ENCODE results near the gene PPP1R15A.
A peak's percentile ranks its signal among the peaks of the same experiment; 100 is the strongest.
"Not testable (repeated sequence)": the region's sequence is repeated elsewhere in the genome, so short reads cannot be mapped to it uniquely, and the experiment has no call there.

Gene PPP1R15A

DNA sequence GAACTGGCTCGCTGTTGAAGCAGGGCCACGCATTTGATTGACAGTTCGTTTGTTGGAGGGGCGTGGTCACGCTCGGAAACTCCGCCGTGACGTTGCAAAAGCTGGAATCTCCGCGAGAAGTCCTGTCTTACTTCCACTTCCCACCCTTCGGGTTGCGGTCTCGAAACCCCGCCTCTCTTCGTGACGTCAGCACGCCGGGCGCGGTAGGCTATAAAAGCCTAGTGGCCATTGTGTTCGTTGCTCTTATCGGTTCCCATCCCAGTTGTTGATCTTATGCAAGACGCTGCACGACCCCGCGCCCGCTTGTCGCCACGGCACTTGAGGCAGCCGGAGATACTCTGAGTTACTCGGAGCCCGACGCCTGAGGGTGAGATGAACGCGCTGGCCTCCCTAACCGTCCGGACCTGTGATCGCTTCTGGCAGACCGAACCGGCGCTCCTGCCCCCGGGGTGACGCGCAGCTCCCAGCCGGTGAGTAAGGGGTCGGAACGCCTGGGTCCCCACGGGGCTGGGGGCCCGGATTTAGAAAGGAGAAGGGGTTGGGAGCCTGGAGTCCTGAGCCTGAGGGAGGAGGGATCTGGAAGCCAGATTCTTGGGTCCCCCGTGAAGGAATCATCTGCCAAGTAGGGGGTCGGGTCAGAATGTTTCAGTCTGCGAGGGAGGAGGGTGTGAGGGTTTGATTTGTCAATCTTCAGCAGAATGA is at the start of gene PPP1R15A:
Gene PPP1R15A (plus strand): TSS at position 240 of the 702 bp plus-strand sequence. CDS start 813 bp downstream, outside the sequence.
- peak; percentile 99 for DNase-seq (ENCODE audit: low read depth)

DNA sequence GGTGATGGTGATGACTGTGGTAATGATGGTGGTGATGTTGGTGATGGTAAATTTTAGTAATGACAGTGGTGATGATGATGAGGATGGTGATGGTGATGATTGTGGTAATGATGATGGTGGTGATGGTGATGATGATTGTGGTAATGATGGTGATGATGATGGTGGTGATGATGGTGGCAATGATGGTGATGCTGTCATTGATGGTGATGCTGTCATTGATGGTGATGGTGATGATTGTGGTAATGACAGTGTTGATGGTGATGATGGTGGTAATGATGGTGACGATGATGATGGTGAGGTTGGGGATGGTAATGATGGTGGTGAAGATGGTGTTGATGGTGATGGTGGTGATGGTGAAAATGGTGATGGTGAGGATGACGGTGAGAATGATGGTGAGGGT is 49.7 kb upstream of the PPP1R15A start:
- no peak for DNase-seq (ENCODE audit: low read depth)

DNA sequence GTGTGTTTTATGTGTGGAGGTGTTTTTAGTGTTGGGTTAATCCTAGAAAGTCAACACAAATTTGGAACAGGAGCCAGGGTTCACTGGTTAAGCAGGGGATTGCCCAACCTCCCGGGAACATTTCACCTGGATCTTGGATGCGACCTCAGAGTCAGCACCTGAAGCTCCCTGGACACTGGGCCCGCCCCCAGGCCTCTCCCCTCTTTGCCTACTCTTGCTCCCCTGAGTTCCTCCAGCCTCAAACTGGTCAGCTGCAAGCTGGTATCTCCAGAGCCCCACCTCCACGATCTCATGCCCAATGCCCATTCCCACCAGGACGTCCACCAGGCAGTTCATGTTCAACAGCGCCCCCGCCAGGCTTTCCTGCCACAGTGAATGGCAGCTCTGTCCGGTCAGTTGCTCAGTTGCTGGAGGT is 45.6 kb upstream of the PPP1R15A start:
- no peak for DNase-seq (ENCODE audit: low read depth)

DNA sequence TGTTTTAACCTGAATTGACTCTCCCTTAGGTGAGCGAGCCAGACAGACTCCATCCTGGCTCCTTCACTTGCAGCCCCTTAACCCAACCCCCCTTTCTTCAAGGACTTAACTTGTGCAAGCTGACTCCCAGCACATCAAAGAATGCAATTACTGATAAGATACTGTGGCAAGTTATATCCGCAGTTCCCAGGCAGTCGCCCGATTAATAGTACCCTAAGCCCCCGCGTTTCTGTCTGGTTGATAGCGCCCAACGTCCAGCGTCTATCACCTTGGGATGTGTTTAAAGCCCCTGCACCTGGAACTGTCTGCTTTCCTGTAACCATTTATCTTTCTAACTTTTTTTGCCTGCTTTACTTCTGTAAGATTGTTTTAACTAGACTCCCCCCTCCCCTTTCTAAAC is 42.1 kb upstream of the PPP1R15A start:
- no peak for DNase-seq (ENCODE audit: low read depth)

DNA sequence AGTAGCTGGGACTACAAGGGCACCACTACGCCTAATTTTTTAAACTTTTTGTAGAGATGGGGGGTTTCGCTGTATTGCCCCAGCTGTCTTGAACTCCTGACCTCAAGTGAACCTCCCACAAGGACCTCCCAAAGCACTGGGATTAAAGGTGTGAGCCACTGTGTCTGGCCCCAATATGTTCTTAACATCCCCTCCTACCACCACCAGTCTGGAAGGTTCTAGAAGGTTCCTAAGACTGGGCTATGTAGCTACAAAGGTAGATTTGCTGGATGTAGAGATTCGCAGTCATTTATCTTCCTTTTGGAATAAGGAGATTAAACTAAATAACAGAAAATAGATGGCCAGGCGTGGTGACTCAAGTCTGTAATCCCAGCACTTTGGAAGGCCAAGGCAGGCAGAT is 41.3 kb upstream of the PPP1R15A start:
- no peak for DNase-seq (ENCODE audit: low read depth)

DNA sequence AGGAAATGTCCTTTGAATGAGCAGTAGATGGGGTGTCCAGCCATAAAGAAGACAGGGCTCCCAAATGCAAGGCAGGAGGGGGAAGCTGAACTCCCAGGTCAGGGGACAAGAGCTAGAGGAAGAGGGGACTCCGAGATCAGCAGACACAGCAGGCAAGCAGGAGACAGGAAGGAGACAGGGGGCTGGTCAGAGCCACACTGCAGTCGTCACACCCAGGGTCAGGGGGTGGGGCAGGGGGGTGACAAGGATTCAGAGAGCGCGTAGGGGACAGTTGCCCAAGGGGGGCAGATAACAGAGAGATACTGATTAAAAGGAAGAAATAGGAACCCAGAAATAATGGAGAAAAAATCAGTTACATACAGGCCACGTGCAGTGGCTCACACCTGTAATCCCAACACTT is 39.2 kb upstream of the PPP1R15A start:
- DNase-seq (ENCODE audit: low read depth), result no peak

DNA sequence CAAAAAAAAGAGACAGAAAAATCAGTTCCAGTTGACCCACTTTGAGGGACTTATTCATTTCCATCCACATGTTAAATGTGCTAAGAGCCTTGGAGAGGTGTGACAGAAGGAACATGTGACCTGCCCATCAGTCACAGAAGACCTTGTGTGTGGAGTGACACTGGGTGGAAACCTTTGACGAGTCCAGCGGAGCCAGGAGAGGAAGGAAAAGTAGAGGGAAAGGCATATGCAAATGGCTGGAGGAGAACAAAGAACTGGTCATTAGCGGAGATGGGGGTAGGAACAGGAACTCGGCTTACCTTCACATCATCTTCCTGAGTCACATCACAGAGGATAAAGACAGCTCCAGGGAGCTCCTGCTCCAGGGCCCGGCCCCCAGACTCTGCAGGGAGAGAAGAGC is 38.2 kb upstream of the PPP1R15A start:
- DNase-seq (ENCODE audit: low read depth), result no peak

DNA sequence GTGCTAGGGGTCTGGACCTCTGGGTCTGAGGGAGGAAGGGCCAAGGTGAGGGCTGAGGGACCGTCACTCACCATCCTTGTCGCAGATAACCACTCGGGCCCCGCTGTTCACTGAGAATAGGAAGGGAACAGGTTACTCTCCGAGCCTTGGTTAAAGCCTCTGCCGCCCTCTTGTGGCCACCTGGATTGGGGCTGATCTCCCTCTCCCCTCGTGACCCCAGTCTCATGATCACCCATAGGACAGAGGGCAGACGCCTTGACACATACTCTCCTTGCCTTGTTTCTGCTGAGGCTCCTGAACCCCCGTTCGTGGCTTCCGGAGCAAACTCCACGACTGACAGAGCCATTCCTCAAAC is 36.5 kb upstream of the PPP1R15A start:
- DNase-seq (ENCODE audit: low read depth), result peak; percentile 90

DNA sequence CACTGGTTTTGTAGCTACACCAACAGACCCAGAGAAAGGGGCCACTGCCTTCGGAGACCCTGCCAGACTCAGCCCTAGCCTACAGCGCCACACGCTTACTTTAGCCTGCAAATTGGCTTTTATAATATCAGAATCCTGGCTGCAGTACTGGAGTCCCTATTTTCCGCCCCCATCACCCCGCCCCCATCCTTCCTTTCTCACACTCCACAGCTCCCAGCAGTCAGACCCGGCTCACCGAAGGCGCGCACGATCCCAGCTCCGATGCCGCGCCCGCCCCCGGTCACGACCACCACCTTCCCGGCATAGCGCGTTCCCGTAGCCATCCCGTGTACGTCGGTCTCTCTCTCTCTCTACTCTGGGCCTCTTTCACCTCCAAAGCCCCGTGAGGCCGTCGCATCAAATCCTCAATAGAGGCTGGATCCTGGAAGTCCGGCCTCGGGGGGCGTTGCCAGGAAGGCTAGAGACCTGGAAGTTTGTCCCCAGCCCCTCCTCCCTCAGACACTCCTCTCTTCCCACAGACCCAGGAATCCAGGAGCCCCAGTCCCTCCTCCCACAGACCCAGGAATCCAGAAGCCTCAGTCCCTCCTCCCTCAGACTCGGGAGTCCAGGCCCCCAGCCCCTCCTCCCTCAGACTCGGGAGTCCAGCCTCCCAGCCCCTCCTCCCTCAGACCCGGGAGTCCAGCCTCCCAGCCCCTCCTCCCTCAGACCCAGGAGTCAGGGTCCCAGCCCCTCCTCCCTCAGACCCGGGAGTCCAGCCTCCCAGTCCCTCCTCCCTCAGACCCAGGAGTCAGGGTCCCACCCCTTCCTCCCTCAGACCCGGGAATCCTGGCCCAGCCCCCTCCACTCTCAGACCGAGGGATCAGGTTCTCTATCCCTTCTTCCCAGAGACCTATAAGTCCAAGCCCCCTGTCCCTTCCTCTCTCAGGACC is 35.9 kb upstream of the PPP1R15A start, which contains the start of gene HSD17B14:
Gene HSD17B14 (minus strand): TSS at position 403 of the 929 bp plus-strand sequence. CDS start 80 bp downstream, at position 323.
- DNase-seq (ENCODE audit: low read depth), result no peak

DNA sequence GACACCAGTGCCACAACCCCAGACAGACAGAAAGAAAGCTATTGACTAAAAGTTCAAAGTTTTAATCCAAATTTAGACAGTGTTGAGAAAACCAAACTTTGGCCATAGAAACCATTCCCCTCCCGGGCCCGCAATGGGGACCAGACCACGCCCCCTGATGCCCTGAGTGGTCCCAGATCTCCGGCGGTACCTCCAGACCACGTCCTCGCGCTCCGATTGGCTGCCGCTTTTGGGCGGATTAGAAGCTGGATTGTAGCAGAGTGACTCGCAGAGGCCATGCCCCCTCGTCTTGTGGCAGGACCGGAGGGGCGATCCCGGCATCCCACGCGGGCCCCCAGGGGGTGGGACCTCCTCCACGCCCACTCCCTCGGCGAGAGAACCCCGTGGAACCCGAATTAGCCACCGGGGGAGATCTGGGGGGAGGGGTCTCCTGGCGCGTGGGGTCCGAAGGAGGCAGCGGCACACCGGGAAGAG is 35.1 kb upstream of the PPP1R15A start:
- peak; percentile 64 for DNase-seq (ENCODE audit: low read depth)

DNA sequence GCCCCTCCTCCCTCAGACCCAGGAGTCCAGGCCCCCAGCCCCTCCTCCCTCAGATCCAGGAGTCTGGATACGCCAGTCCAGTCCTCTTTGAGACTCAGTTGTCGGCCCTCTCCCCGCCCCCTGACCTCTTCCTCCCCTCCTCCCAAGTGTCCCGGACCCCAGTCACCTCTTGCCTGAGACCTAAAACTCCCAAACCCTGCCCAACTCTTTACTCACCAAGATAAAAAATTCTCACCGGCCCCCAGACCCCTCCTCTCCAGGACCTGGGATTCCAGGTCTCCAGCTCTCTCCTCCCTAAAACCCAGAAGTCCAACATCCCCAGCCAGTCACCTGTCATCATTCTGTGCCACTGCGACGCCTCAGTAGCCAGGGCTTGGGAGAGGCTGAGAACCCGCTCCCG is 34.5 kb upstream of the PPP1R15A start:
- DNase-seq (ENCODE audit: low read depth), result no peak

DNA sequence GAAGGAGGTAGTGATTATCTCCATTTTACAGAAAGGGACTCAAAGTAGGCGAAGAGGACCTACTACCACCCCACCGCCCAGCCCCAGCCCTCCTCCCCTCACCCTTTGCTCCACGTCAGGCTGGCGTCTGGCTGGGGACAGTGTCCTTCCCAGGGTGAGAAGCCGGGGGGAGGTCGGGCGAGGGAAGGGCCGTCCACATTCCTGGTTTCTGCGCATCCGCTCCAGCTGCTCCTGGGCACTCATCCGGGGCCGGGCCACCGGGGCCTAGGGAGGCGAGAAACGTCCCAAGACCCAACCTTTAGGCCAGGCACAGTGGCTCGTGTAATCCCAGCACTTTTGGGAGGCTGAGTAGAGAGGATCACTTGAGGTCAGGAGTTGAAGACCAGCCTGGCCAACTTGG is 31.2 kb upstream of the PPP1R15A start:
- DNase-seq (ENCODE audit: low read depth), result no peak

DNA sequence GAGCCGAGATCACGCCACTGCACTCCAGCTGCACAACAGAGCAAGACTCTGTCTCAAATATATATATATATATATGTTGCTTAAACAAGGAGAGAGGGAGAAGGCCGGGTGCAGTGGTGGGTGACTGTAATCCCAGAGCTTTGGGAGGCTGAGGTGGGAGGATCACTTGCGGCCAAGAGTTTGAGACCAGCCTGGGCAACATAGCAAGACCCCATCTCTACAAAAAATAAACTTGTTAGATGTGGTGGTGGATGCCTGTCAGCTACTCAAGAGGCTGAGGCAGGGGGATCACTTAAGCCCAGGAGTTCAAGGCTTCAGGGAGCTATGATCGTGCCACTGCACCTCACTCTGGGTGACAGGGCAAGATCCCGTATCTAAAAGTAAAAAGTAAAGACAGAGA is 30.6 kb upstream of the PPP1R15A start:
- DNase-seq (ENCODE audit: low read depth), result no peak

DNA sequence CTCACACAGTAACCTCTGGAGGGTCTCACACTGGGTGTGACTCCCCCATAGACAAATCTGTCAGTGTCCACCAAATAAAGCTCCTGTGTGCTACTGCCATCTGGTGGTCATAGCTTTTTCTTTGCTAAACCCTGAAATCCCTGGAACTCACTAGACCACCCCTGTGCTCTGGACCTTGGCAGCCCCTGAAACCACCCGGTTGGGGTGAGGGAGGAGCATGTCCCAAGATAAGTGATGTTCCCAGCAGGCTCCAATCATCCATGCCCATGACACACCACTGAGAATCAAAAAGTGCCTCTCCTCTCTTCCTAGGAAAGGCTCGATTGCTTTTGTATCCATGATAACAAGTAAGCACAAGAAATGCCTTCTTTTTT is 29.4 kb upstream of the PPP1R15A start:
- no peak for DNase-seq (ENCODE audit: low read depth)

DNA sequence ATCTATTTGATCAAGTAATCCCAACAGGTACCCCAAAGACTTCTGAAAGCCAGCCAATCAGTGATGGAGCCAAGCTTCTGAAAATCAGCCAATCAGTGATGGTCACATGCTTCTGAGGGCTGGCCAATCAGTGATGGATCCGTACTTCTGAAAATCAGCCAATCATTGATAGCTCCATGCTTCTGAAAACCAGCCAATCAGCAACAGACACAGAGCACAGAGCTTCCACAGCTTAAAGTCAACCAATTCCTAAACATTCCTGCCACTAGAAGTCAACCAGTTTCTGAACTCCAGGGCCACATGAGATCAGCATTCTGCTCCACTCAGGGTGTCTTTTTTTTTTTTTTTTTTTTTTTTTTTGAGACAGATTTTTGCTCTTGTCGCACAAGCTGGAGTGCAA is 27.7 kb upstream of the PPP1R15A start:
- DNase-seq (ENCODE audit: low read depth), result no peak

DNA sequence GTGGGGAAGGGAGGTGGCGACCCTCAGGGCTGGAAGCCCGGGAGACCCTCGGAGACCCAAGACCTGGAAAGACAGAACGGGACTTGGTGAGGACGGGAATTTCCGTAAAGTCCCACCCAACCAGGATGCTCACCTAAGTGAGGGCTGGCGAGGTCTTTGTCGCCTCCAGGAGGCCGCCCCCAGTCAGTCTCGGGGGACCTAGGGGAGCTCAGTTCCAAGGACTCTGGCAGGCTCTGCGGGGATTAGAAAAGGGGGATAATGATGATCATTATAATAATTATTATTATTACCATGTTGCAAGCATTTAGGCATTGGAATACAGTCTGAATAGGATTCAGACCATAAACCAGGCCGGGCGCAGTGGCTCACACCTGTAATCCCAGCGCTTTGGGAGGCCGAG is 26.8 kb upstream of the PPP1R15A start:
- no peak for DNase-seq (ENCODE audit: low read depth)

DNA sequence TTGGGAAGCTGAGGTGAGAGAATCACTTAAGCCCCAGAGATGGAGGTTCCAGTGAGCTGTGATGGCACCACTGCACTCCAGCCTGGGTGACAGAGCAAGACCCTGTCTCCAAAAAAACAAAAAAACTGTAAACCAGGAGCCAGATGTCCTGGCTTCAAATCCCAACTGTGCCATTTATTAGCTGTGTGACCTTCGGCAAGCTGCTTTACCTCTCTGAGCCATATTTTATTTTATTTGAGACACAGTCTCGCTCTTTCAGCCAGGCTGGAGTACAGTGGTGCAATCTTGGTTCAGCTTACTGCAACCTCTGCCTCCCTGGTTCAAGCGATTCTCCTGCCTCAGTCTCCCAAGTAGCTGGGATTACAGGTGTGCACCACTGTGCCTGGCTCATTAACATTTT is 25.6 kb upstream of the PPP1R15A start:
- DNase-seq (ENCODE audit: low read depth), result not testable (repeated sequence)

DNA sequence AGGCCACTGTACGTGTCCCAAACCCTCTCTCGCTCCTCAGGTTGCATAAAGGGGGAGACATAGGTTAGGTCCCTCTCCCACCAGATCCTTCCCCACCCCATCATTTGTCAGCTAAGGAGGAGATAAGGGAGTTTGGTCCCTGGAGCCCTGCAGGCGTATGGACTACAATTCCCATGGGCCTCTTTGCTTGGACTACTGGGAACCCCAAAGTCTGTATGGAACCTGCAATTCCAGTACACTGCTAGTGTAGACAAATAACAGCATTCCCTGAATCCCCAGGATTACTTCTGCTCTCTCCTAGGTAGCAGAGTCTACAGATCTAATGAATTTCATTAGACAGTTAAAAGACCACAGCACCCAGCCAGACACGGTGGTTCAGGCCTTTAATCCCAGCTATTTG is 19.9 kb upstream of the PPP1R15A start:
- DNase-seq (ENCODE audit: low read depth), result no peak

DNA sequence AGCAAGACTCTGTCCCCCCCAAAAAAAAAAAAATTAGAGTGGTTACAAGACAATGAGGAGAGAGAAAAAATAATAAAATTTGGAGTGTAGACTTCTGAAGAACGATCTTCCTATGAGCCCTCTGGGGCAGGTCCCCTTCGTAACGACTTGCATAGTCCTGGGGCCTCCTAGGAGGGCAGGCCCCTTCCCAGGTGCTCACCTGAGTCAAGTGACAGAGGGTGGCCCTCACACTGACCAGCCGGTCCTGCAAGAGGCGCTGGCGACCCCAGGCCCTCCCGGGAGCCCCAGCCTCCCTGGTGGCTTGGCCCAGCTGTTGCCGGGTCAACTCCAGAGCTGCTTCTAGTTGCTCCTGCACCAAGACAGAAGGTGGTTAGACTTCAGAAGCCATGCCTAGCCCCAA is 18.7 kb upstream of the PPP1R15A start:
- DNase-seq (ENCODE audit: low read depth), result no peak

DNA sequence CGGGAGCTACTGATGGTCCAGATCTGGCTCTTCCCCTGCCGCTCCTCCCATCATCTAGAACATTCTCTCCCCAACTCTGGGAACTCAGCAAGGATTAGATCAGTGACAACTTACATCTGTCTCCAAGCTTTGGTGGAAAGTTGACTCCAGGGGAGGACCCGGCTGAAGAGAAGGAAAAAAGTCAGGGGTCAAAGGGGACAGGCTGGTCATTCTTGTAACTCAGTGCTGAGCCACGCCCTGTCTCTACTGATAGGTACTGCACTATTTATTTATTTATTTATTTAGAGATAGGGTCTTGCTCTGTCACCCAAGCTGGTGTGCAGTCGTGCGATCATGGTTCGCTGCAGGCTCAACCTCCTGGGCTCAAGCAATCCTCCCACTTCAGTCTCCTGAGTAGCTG is 18.1 kb upstream of the PPP1R15A start:
- DNase-seq (ENCODE audit: low read depth), result no peak

DNA sequence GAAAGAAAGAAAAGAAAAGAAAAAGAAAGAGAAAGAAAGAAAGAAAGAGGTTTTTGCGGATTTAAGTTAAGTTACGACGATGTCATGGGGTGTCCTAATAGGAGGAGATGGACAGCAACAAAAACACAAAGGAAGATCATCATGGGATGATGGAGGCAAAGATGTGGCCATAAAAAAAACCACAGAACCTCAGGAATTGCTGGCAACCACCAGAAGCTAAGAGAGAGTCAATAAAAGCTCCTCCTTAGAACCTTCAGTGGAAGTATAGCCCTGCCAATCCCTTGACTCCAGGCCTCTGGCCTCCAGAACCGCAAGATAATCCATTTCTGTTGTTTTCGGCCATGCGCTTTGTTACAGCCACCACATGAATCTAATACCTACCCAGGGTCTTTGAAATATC is 15.3 kb upstream of the PPP1R15A start:
- DNase-seq (ENCODE audit: low read depth), result no peak

DNA sequence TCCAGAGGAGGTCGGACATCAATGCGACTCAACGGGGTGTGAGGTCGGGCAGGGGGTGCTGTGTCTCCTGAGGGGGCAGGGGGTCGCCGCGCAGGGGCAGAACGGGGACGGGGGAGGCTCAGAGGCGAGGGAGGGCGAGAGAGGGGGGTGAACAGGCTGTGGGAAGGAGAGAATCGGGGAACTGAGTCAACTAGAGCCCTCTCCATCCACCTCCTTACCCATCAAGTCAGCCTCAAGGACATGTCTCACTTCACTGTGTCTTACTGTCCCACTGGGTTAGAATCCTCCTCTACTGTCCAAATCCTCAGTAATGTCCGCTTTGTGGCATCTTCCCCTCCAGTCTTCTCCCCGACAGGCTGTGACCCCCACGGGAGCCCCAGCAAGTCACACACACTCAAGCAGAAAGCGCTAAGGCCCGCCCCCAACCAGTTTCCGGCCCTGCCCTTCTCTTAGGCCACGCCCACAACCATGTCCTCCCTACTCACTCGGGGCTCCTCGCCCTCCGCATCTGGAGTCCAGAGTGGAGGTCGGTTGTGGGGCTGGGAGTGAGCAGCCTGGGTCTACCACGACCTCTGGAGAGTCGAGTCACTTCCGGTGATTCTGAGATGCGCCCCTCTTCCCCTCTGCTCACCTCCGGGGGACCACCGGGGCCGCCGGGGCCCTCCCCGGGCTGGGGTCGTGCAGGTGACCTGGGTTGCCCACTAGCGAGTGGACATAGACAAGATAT is 13.1 kb upstream of the PPP1R15A start:
- peak; percentile 67 for DNase-seq (ENCODE audit: low read depth)

Data from stimulated activated CD8-positive, alpha-beta memory T cell treated with anti-CD3 and anti-CD28 coated beads, Interleukin-7, amount 100 ng/mL, for 24 hours (primary cell).